HG02678 (cell line): ENCODE results near the gene MGAT5.
A peak's percentile ranks its signal among the peaks of the same experiment; 100 is the strongest.

Source experiments
- ATAC-seq: cut with Tn5 transposase; IDR thresholded peaks from one replicate; pipeline ENCODE4 v1.9.1; 2021; ENCODE audit warnings: mild to moderate bottlenecking, moderate library complexity; ENCODE audit not compliant: unreplicated experiment

The MGAT5 gene

DNA sequence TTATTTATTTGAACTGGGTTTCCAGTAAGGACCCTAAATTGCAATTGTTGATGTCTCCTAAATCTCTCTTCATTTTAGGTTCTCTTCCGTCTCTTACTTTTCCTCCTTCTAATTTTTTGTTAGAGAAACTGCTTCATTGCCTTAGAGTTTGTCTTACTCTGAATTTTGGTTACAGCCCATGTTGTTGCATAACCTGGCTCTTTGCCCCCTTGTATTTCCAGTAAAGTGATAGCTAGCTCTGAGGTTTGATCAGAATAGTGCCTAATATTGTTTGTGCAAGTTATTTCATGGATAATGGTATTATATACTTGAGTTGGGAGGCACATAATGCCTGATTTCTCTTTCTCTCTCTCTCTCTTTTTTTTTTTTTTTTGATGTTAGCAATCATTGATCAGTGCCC, 71.8 kb downstream of the MGAT5 start:
- no peak for ATAC-seq

- ATAC-seq, result no peak
These were observed 73.5 kb downstream of the MGAT5 start for GRCh38 chr2:134327367-134327766.

- ATAC-seq, result no peak
These were observed 77.2 kb downstream of the MGAT5 start for GRCh38 chr2:134331081-134331480.

GRCh38 chr2:134333646-134334189, 79.8 kb downstream of the MGAT5 start:
- no peak for ATAC-seq

- no peak for ATAC-seq
These were observed 80.9 kb downstream of the MGAT5 start for GRCh38 chr2:134334542-134335353.

- no peak for ATAC-seq
These were observed 81.7 kb downstream of the MGAT5 start for GRCh38 chr2:134335601-134336000.

- peak; percentile 96 for ATAC-seq
These were observed 82.5 kb downstream of the MGAT5 start for GRCh38 chr2:134336352-134336751.

DNA sequence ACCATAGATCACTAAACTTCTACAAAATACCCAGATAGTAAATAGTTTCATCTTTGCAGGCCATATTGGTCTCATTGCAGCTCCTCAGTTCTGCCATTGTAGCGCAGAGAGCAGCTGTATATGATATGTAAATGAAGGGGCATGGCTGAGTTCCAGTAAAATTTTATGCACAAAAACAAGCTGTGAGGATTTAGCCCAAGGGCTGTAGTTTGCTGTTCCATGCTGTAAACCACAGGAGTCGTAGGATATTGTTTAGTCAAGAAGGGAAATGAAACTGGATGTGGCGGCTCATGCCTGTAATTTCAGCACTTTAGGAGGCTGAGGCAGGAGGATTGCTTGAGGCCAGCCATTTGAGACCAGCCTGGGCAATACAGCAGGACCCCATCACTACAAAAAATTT, 83.0 kb downstream of the MGAT5 start:
- peak; percentile 3 for ATAC-seq

DNA sequence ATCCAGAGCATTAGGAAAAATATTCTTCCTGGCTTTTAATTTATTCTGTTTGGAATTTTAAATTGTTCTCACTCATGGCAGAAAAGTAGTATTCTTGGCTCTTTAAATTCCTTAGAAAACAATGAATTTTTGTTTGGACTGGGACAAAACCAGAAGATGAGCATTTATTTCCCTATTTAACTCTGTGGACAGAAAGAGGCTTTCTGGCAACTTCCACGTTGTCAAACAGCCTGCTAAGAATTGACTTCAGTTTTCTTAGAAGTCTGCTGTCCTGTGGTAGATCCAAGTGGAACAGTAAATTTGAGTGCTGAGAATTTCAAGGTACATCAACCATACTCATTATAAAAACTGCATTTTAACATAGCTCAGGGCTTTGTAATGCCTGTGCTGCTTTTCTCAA, 83.8 kb downstream of the MGAT5 start:
- ATAC-seq, result no peak

DNA sequence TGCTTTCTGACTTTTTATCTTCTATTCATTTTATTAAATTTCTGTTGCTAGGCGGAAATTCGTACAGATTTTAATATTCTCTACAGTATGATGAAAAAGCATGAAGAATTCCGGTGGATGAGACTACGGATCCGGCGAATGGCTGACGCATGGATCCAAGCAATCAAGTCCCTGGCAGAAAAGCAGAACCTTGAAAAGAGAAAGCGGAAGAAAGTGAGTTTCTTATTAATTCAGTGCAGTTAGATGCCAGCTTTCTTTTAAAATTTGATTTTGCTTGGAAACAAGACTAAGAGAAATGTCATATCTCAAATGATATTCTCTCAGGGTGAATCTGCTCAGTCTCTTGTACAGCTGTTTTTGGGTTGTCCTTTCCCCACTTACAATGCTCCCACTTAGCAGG, 84.3 kb downstream of the MGAT5 start:
- no peak for ATAC-seq

- no peak for ATAC-seq
These were observed 87.6 kb downstream of the MGAT5 start for GRCh38 chr2:134341476-134341875.

DNA sequence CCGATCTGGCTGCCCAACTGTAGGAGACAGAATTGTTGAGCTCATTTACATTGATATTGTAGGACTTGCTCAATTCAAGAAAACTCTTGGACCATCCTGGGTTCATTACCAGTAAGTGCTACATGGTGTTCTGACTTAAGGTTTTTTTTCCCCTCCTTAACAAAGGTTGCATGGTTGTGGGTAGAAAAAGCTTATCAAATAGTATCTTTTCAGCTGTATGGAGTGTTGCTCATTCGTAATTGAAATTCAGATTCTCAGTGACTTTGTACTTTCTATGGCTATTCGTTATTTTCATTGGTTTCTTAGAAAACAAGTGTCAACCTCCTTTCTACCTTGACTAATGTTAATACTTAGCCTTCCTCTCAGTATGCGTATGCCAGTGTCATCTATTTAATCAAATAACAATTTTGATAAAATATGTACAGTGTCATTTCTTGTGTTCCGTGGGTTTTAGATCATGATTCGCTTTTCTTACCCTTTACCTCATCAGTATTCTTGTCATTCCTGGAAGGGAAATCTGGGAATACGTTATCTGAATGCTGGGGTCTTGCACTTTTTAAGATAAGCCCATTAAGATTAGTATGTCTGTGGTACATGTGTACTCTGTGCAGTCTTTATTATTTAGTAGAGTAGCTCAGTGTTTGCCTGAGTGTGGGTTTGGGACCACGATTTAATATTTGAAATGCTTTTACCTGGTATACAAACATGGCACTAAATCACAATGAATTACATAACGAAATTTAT, 91.3 kb downstream of the MGAT5 start:
- ATAC-seq, result no peak

DNA sequence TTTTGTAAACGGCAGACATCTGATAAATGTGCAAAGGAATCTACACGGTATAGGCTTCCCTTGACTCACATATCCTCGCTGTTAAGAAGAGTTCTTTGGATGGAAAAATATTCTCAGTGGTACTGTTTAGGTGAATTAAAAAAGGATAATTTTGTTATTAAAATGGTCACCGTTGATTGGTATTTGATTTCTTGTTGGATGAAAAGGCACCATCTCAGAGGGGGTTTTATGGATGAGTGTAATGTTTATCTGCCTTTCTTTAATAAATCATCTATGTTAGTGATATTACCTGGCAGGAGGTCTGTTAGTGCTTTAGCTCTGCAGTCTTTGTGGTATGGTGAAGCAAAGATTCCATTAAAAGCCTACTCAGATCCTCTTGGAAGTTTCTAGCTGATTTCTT, 92.3 kb downstream of the MGAT5 start:
- no peak for ATAC-seq

DNA sequence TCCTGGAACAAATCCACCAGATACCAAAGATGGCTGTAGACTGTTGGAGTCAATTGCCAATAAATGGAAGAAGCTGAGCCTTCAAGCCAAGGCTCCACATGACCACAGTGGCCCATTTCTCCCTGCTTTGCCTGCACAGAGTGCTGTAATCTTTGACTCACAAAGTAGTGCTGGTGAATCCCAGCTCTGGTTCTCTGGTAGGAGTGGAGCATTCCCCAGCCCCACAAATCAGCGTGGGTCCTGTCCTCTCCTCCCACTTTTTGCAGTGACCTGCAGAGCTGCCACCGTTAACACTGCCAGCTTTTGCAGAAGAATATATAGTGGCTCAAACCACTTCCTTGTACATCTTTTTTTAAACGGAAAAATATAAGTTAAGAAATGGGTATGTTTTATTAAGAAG, 93.9 kb downstream of the MGAT5 start:
- no peak for ATAC-seq

- ATAC-seq, result no peak
These were observed 94.4 kb downstream of the MGAT5 start for GRCh38 chr2:134348239-134348638.

GRCh38 chr2:134348760-134349159, 94.9 kb downstream of the MGAT5 start:
- ATAC-seq, result no peak

DNA sequence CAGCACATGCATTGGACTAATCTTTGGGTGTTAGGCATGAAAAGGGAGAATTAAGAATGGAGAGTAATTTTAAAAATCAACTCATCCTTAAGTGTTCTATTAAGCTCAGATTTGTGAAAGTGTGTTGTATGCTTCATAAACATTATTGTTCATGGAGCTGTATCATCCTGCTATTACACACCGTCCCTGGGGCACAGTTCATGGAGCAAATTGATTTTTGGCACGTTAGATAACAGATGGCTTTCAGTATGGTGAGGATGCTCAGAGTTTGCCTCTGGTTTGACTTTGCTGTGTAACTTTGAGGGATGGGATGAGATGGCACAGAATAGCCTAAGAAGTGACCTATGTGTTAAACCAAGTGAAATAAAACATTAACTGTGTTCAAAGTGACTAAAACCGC, 97.1 kb downstream of the MGAT5 start:
- ATAC-seq, result no peak

DNA sequence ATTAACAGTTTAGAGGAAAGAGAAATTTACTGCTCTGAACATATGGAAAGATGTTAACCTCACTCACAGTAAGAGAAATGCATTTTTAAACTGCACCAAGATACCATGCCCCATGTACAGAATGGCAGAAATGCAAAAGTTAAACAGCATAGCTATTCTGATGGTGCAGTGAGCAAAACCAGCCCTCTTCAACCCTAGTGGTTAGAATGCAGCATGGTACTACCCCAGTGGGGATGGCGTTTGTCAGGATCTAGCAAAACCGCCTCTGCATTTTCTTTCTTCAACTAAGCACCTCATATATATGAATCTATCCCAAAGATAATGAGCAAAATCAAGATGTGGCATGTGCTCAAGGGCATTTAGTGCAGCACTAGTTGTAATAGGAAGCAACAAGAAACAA, 98.0 kb downstream of the MGAT5 start:
- no peak for ATAC-seq

GRCh38 chr2:134352844-134353243, 99.0 kb downstream of the MGAT5 start:
- ATAC-seq, result no peak

GRCh38 chr2:134354611-134355010, 100.7 kb downstream of the MGAT5 start:
- no peak for ATAC-seq

GRCh38 chr2:134357814-134358213, 103.9 kb downstream of the MGAT5 start:
- ATAC-seq, result no peak
